WTC11 (cell line): ENCODE measurements around the gene DENND4A. TPM values are rescaled to one million over a fixed set of nuclear protein-coding genes. Genes with fewer than 3 reads are reported as not detected.

Experiments
- ATAC-seq: fragments of 200-7000 bp; cut with Tn5 transposase; 2 replicates; pipeline ENCODE4 v1.10.0; 2021; ENCODE audit warnings: mild to moderate bottlenecking, moderate library complexity
- CTCF ChIA-PET: fragments of 300-600 bp; sonication (Branson Sonifier 250); formaldehyde crosslinking; loops from one replicate; lab custom pipeline; 2021; ENCODE audit warnings: antibody characterized with exemption; lab: Charles Lee
- POLR2A ChIA-PET: fragments of 350-600 bp; sonication (Branson Sonifier 250); formaldehyde crosslinking; loops from one replicate; lab custom pipeline; 2021; ENCODE audit warnings: antibody characterized with exemption; lab: Charles Lee
- DNase-seq: peaks from one replicate; pipeline ENCODE4 v3.0.0; 2021; ENCODE audit warnings: low spot score
- H3K27ac Mint-ChIP-seq: 2 replicates; pipeline ENCODE4 v1.8.0; 2021; ENCODE audit warnings: mixed read lengths
- H3K27me3 Mint-ChIP-seq: 2 replicates; pipeline ENCODE4 v1.8.0; 2021; ENCODE audit warnings: low read depth, mild to moderate bottlenecking, moderate library complexity, mixed read lengths
- H3K36me3 Mint-ChIP-seq: 2 replicates; pipeline ENCODE4 v1.8.0; 2021; ENCODE audit warnings: mixed read lengths
- H3K4me1 Mint-ChIP-seq: 2 replicates; pipeline ENCODE4 v1.8.0; 2022; ENCODE audit warnings: mixed read lengths
- H3K4me3 Mint-ChIP-seq: 2 replicates; pipeline ENCODE4 v1.8.0; 2021; ENCODE audit warnings: mild to moderate bottlenecking, moderate library complexity, mixed read lengths
- H3K9me3 Mint-ChIP-seq: 2 replicates; pipeline ENCODE4 v1.8.0; 2021; ENCODE audit warnings: mixed read lengths
- ELF4 ChIP-seq: sonication (generic); formaldehyde crosslinking; IDR thresholded peaks from 2 replicates; pipeline ENCODE4 v1.8.1; 2022; ENCODE audit warnings: low read depth, mild to moderate bottlenecking, moderate library complexity, missing genetic modification reagents
- ETV6 ChIP-seq: sonication (generic); formaldehyde crosslinking; IDR thresholded peaks from 2 replicates; pipeline ENCODE4 v1.8.1; 2022; ENCODE audit warnings: mild to moderate bottlenecking, missing genetic modification reagents
- FOXK1 ChIP-seq: sonication (generic); formaldehyde crosslinking; IDR thresholded peaks from 2 replicates; pipeline ENCODE4 v1.8.0; 2022; ENCODE audit warnings: mild to moderate bottlenecking, moderate library complexity, missing genetic modification reagents
- FOXP1 ChIP-seq: sonication (generic); formaldehyde crosslinking; IDR thresholded peaks from 2 replicates; pipeline ENCODE4 v1.8.0; 2022; ENCODE audit warnings: missing genetic modification reagents, mild to moderate bottlenecking, moderate library complexity, borderline replicate concordance
- GABPB1 ChIP-seq: sonication (generic); formaldehyde crosslinking; IDR thresholded peaks from 2 replicates; pipeline ENCODE4 v1.8.1; 2023; ENCODE audit warnings: mild to moderate bottlenecking, missing genetic modification reagents
- GTF2I ChIP-seq: fragments of 250-450 bp; sonication (Bioruptor Pico); conservative IDR thresholded peaks from 2 replicates; pipeline ENCODE4 v1.4.0; 2021; ENCODE audit warnings: mild to moderate bottlenecking
- IRF2 ChIP-seq: sonication (generic); formaldehyde crosslinking; IDR thresholded peaks from 2 replicates; pipeline ENCODE4 v1.8.0; 2022; ENCODE audit warnings: low read depth, missing genetic modification reagents, borderline replicate concordance
- NFYB ChIP-seq: sonication (generic); formaldehyde crosslinking; conservative IDR thresholded peaks from 2 replicates; pipeline ENCODE4 v1.8.0; 2022; ENCODE audit warnings: low read depth, missing genetic modification reagents
- OVOL2 ChIP-seq: fragments of 250-450 bp; sonication (Bioruptor Pico); IDR thresholded peaks from 2 replicates; pipeline ENCODE4 v1.9.0; 2021; ENCODE audit warnings: mild to moderate bottlenecking, borderline replicate concordance
- RORB ChIP-seq: fragments of 250-450 bp; sonication (Bioruptor Pico); IDR thresholded peaks from 2 replicates; pipeline ENCODE4 v1.9.0; 2021; ENCODE audit warnings: mild to moderate bottlenecking
- TEAD4 ChIP-seq: sonication (generic); formaldehyde crosslinking; IDR thresholded peaks from 2 replicates; pipeline ENCODE4 v1.8.0; 2022; ENCODE audit warnings: mild to moderate bottlenecking, missing genetic modification reagents
- TP53 ChIP-seq: sonication (generic); formaldehyde crosslinking; IDR thresholded peaks from 2 replicates; pipeline ENCODE4 v1.8.1; 2023; ENCODE audit warnings: mild to moderate bottlenecking, missing genetic modification reagents
- ZBTB21 ChIP-seq: sonication (generic); formaldehyde crosslinking; IDR thresholded peaks from 2 replicates; pipeline ENCODE4 v1.8.1; 2023; ENCODE audit warnings: mild to moderate bottlenecking, missing genetic modification reagents, borderline replicate concordance
- ZNF138 ChIP-seq: sonication (generic); formaldehyde crosslinking; conservative IDR thresholded peaks from 2 replicates; pipeline ENCODE4 v1.8.1; 2022; ENCODE audit warnings: mild to moderate bottlenecking, moderate library complexity, missing genetic modification reagents
- total RNA-seq: library from RNA; stranded (reverse); gene quantifications from 3 replicates; pipeline ENCODE4 v1.2.3, GENCODE V29; 2021
- TF ChIP-seq, protein P1 (sequence below): sonication (generic); formaldehyde crosslinking; IDR thresholded peaks from 2 replicates; pipeline ENCODE4 v1.8.1; 2023; ENCODE audit warnings: mild to moderate bottlenecking, missing genetic modification reagents
- TF ChIP-seq, protein P2 (sequence below): sonication (generic); formaldehyde crosslinking; IDR thresholded peaks from 2 replicates; pipeline ENCODE4 v1.8.1; 2022; ENCODE audit warnings: low read depth, mild to moderate bottlenecking, moderate library complexity, missing genetic modification reagents, borderline replicate concordance
- TF ChIP-seq, protein P3 (sequence below): sonication (generic); formaldehyde crosslinking; IDR thresholded peaks from 2 replicates; pipeline ENCODE4 v1.8.1; 2022; ENCODE audit warnings: low read depth, missing genetic modification reagents, borderline replicate concordance
- TF ChIP-seq, protein P4 (sequence below): sonication (generic); formaldehyde crosslinking; IDR thresholded peaks from 2 replicates; pipeline ENCODE4 v1.8.0; 2022; ENCODE audit warnings: mild to moderate bottlenecking, missing genetic modification reagents
- TF ChIP-seq, protein P5 (sequence below): fragments of 250-450 bp; sonication (Bioruptor Pico); IDR thresholded peaks from 2 replicates; pipeline ENCODE4 v1.9.0; 2021; ENCODE audit warnings: mild to moderate bottlenecking, borderline replicate concordance
- TF ChIP-seq, protein P6 (sequence below): fragments of 250-450 bp; sonication (Bioruptor Pico); conservative IDR thresholded peaks from 2 replicates; pipeline ENCODE4 v1.9.0; 2021; ENCODE audit warnings: mild to moderate bottlenecking
- TF ChIP-seq, protein P7 (sequence below): sonication (generic); formaldehyde crosslinking; IDR thresholded peaks from 2 replicates; pipeline ENCODE4 v1.8.1; 2022; ENCODE audit warnings: mild to moderate bottlenecking, moderate library complexity, missing genetic modification reagents

DENND4A gene
- total RNA-seq, 1 experiment from 2014 or later = 5.7 TPM

DNA sequence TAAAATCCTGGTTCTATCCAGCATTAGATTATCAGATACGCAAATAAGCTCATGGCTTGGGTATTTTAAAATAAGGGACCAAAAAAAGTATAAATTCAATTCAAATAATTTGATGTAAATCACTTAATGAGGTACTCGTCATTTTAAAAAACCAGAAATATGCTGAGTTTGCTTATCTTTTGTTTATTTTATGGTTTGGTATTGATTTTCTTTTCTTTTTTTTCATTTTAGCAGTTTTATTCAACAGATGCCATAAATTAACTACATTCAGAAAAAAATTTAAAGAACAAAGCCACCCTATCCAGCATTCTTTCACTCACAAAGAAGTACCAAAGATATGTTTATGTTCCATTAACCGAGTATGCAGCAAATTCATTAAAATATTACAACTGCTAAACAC lies 22.6 kb downstream of the DENND4A start:
- DNase-seq = no peak
- POLR2A ChIA-PET = no interaction called here
- H3K27ac Mint-ChIP-seq = no peak overlapping the region
- H3K9me3 Mint-ChIP-seq = no peaks in the 10 kb centered on the region
- peaks cover 23% of the 10 kb centered on the region for H3K4me1 Mint-ChIP-seq
- ATAC-seq = no peak
- no peaks in the 10 kb centered on the region for H3K36me3 Mint-ChIP-seq
- no peak overlapping the region for H3K4me3 Mint-ChIP-seq
- CTCF ChIA-PET = interaction anchor here (0.7 to 2.0 kb wide), 4 partner anchors 13 to 93 kb away, joined by 3 to 7 read pairs (median 4); no protein-coding TSS in a partner anchor
- no peak for TF ChIP-seq ELF4 (CRISPR knock-in tag)
- TF ChIP-seq, protein P1, sequence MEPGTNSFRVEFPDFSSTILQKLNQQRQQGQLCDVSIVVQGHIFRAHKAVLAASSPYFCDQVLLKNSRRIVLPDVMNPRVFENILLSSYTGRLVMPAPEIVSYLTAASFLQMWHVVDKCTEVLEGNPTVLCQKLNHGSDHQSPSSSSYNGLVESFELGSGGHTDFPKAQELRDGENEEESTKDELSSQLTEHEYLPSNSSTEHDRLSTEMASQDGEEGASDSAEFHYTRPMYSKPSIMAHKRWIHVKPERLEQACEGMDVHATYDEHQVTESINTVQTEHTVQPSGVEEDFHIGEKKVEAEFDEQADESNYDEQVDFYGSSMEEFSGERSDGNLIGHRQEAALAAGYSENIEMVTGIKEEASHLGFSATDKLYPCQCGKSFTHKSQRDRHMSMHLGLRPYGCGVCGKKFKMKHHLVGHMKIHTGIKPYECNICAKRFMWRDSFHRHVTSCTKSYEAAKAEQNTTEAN (CRISPR knock-in tag) = no peak
- no peak for TF ChIP-seq OVOL2 (CRISPR knock-in tag)
- no peak for TF ChIP-seq TP53 (CRISPR knock-in tag)
- TF ChIP-seq, protein P2, sequence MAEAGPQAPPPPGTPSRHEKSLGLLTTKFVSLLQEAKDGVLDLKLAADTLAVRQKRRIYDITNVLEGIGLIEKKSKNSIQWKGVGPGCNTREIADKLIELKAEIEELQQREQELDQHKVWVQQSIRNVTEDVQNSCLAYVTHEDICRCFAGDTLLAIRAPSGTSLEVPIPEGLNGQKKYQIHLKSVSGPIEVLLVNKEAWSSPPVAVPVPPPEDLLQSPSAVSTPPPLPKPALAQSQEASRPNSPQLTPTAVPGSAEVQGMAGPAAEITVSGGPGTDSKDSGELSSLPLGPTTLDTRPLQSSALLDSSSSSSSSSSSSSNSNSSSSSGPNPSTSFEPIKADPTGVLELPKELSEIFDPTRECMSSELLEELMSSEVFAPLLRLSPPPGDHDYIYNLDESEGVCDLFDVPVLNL = no peak
- no peak for TF ChIP-seq ETV6
- TF ChIP-seq ZBTB21 (CRISPR knock-in tag) = no peak
- TF ChIP-seq, protein P3, sequence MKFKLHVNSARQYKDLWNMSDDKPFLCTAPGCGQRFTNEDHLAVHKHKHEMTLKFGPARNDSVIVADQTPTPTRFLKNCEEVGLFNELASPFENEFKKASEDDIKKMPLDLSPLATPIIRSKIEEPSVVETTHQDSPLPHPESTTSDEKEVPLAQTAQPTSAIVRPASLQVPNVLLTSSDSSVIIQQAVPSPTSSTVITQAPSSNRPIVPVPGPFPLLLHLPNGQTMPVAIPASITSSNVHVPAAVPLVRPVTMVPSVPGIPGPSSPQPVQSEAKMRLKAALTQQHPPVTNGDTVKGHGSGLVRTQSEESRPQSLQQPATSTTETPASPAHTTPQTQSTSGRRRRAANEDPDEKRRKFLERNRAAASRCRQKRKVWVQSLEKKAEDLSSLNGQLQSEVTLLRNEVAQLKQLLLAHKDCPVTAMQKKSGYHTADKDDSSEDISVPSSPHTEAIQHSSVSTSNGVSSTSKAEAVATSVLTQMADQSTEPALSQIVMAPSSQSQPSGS = no peak
- no peak for TF ChIP-seq GABPB1
- TF ChIP-seq, protein P4, sequence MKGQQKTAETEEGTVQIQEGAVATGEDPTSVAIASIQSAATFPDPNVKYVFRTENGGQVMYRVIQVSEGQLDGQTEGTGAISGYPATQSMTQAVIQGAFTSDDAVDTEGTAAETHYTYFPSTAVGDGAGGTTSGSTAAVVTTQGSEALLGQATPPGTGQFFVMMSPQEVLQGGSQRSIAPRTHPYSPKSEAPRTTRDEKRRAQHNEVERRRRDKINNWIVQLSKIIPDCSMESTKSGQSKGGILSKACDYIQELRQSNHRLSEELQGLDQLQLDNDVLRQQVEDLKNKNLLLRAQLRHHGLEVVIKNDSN (CRISPR knock-in tag) = no peak
- no peak for TF ChIP-seq IRF2 (CRISPR knock-in tag)
- TF ChIP-seq, protein P5, sequence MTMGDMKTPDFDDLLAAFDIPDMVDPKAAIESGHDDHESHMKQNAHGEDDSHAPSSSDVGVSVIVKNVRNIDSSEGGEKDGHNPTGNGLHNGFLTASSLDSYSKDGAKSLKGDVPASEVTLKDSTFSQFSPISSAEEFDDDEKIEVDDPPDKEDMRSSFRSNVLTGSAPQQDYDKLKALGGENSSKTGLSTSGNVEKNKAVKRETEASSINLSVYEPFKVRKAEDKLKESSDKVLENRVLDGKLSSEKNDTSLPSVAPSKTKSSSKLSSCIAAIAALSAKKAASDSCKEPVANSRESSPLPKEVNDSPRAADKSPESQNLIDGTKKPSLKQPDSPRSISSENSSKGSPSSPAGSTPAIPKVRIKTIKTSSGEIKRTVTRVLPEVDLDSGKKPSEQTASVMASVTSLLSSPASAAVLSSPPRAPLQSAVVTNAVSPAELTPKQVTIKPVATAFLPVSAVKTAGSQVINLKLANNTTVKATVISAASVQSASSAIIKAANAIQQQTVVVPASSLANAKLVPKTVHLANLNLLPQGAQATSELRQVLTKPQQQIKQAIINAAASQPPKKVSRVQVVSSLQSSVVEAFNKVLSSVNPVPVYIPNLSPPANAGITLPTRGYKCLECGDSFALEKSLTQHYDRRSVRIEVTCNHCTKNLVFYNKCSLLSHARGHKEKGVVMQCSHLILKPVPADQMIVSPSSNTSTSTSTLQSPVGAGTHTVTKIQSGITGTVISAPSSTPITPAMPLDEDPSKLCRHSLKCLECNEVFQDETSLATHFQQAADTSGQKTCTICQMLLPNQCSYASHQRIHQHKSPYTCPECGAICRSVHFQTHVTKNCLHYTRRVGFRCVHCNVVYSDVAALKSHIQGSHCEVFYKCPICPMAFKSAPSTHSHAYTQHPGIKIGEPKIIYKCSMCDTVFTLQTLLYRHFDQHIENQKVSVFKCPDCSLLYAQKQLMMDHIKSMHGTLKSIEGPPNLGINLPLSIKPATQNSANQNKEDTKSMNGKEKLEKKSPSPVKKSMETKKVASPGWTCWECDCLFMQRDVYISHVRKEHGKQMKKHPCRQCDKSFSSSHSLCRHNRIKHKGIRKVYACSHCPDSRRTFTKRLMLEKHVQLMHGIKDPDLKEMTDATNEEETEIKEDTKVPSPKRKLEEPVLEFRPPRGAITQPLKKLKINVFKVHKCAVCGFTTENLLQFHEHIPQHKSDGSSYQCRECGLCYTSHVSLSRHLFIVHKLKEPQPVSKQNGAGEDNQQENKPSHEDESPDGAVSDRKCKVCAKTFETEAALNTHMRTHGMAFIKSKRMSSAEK (CRISPR knock-in tag) = no peak
- TF ChIP-seq, protein P6, sequence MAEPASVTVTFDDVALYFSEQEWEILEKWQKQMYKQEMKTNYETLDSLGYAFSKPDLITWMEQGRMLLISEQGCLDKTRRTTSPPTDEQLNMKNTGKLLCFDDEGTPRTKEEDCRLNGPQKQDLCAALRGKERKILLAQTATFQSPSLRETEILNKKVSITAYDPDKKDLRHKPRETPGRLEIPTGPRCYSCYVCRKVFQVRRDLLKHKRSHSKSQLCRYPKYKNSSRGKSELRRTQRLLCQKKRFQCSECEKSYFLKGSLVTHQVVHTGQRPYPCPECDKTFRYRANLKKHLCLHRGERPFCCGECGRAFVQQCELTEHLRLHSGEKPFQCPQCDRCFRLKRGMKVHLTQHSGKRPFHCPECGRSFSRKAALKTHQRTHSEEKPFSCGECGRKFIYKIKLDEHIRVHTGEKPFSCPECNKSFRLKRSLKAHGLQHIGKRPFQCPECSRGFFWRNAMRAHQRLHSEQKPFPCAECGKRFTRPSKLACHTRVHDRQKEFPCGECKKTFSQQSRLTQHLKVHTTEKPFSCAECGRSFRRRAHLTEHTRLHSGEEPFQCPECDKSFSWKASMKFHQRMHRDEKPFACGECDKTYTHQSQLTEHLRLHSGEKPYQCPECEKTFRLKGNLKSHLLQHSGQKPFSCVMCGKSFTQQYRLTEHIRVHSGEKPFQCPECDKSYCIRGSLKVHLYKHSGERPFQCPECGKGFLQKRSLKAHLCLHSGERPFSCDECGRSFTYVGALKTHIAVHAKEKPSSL (CRISPR knock-in tag) = no peak
- TF ChIP-seq, all 79 proteins: peak for 0
- H3K27me3 Mint-ChIP-seq = no peaks in the 10 kb centered on the region

DNA sequence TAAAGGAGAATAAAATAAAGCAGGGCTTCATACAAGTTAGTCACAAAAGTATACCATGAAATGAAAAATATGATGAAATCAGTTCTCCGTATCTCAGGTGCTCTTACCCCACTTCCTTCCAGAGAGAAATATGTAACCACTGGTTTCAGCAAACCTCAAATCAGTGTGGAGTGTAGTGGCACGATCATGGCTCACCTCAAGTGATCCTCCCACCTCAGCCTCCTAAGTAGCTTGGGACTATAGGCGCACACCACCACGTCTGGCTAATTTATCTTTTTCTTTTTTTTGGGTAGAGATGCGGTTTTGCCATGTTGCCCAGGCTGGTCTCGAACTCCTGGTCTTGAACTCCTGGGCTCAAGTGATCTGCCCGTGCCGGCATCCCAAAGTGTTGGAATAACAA lies 24.2 kb downstream of the DENND4A start:
- Mint-ChIP-seq H3K4me1 (peaks cover 23% of the 10 kb centered on the region), H3K4me3 (no peak overlapping the region), H3K27ac (no peak overlapping the region), H3K27me3 (no peaks in the 10 kb centered on the region), H3K36me3 (no peaks in the 10 kb centered on the region), H3K9me3 (no peaks in the 10 kb centered on the region)
- CTCF ChIA-PET = no interaction called here
- POLR2A ChIA-PET = no interaction called here
- ATAC-seq (no peak), DNase-seq (no peak)
- TF ChIP-seq RORB (no peak), TEAD4 (CRISPR knock-in tag) (no peak), GTF2I (CRISPR knock-in tag) (no peak), NFYB (no peak), FOXK1 (CRISPR knock-in tag) (no peak), FOXP1 (CRISPR knock-in tag) (no peak), ZNF138 (CRISPR knock-in tag) (no peak)
- TF ChIP-seq, protein P7, sequence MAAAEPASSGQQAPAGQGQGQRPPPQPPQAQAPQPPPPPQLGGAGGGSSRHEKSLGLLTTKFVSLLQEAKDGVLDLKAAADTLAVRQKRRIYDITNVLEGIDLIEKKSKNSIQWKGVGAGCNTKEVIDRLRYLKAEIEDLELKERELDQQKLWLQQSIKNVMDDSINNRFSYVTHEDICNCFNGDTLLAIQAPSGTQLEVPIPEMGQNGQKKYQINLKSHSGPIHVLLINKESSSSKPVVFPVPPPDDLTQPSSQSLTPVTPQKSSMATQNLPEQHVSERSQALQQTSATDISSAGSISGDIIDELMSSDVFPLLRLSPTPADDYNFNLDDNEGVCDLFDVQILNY = no peak
- TF ChIP-seq, protein P2 = no peak
